CD14-positive monocyte (primary cell): ENCODE measurements around the gene B4GALT4. TPM values are rescaled to one million over a fixed set of nuclear protein-coding genes. Genes with fewer than 3 reads are reported as not detected.
"Not testable (repeated sequence)": the region's sequence is repeated elsewhere in the genome, so short reads cannot be mapped to it uniquely, and the experiment has no call there.

Source experiments
- DNase-seq, 3 donors: peaks; one replicate each; pipeline ENCODE4 v3.0.0-alpha.2; 2011 to 2022
- H2AFZ ChIP-seq: 2 replicates; pipeline ENCODE4 v1.6.0; 2012; ENCODE audit warnings: mild to moderate bottlenecking, low read depth, low read length, inconsistent platforms; ENCODE audit not compliant: insufficient read depth, poor library complexity, severe bottlenecking
- H3K27ac ChIP-seq, 2 donors: 1 replicate in 1 of 2; 2 replicates in 1 of 2; pipeline ENCODE4 v1.5.1; 2012 to 2013; ENCODE audit warnings: low read length in 2 of 2, control low read depth in 1 of 2, inconsistent platforms in 1 of 2, low read depth in 1 of 2, mild to moderate bottlenecking in 1 of 2
- H3K27me3 ChIP-seq, 2 donors: one replicate each; pipeline versions ENCODE4 v1.6.0 to v1.6.1; 2011 to 2013; ENCODE audit warnings: low read length in 2 of 2; ENCODE audit not compliant: control insufficient read depth in 2 of 2, insufficient read depth in 2 of 2
- H3K36me3 ChIP-seq, 2 donors: replicated peaks in 1 of 2; 1 replicate in 1 of 2; 2 replicates in 1 of 2; pipeline versions ENCODE4 v1.5.1 to v1.6.1; 2012 to 2013; ENCODE audit warnings: low read length in 2 of 2, control low read depth in 1 of 2, inconsistent platforms in 1 of 2, mild to moderate bottlenecking in 1 of 2; ENCODE audit not compliant: insufficient read depth in 2 of 2, control insufficient read depth in 1 of 2
- H3K4me1 ChIP-seq, 2 donors: 1 replicate in 1 of 2; 2 replicates in 1 of 2; pipeline versions ENCODE4 v1.5.1 to v1.6.1; 2012 to 2013; ENCODE audit warnings: low read length in 2 of 2, control low read depth in 1 of 2, inconsistent platforms in 1 of 2, mild to moderate bottlenecking in 1 of 2, moderate library complexity in 1 of 2; ENCODE audit not compliant: insufficient read depth in 2 of 2, control insufficient read depth in 1 of 2
- H3K4me2 ChIP-seq: replicated peaks from 2 replicates; pipeline ENCODE3; 2012; ENCODE audit warnings: low read length, moderate library complexity, mild to moderate bottlenecking; ENCODE audit not compliant: poor library complexity, severe bottlenecking; ENCODE audit errors: extremely low read depth
- H3K4me3 ChIP-seq, 3 experiments: fragments of 200-600 bp in 1 of 3; sonication (generic) in 1 of 3; replicated peaks in 1 of 3; 1 replicate in 2 of 3; 2 replicates in 1 of 3; pipeline ENCODE4 v1.5.1; 2011 to 2013; ENCODE audit warnings: low read length in 3 of 3, mild to moderate bottlenecking in 3 of 3, control low read depth in 2 of 3, low read depth in 2 of 3, inconsistent platforms in 1 of 3, moderate library complexity in 1 of 3
- H3K79me2 ChIP-seq: 2 replicates; pipeline ENCODE4 v1.6.0; 2012; ENCODE audit warnings: mild to moderate bottlenecking, control low read depth, inconsistent platforms, low read length, moderate library complexity; ENCODE audit not compliant: insufficient read depth
- H3K9ac ChIP-seq: 2 replicates; pipeline ENCODE4 v1.6.0; 2017; ENCODE audit warnings: low read length, mild to moderate bottlenecking; ENCODE audit not compliant: insufficient read depth, poor library complexity, severe bottlenecking
- H3K9me3 ChIP-seq, 2 donors: replicated peaks in 1 of 2; 1 replicate in 1 of 2; 2 replicates in 1 of 2; pipeline versions ENCODE4 v1.5.1 to v1.6.1; 2012 to 2013; ENCODE audit warnings: low read length in 2 of 2, control low read depth in 1 of 2; ENCODE audit not compliant: control insufficient read depth in 1 of 2, insufficient read depth in 1 of 2
- H4K20me1 ChIP-seq: 2 replicates; pipeline ENCODE4 v1.6.0; 2012; ENCODE audit warnings: mild to moderate bottlenecking, low read length, control low read depth, moderate library complexity; ENCODE audit not compliant: insufficient read depth
- H3K27ac Mint-ChIP-seq, 7 donors: one replicate each; pipeline ENCODE4 v1.8.0; 2020; ENCODE audit warnings: mild to moderate bottlenecking in 7 of 7, mixed read lengths in 7 of 7, moderate library complexity in 6 of 7, inconsistent platforms in 2 of 7
- H3K27me3 Mint-ChIP-seq, 3 donors: one replicate each; pipeline ENCODE4 v1.8.0; 2021 to 2022; ENCODE audit warnings: low read depth in 3 of 3, mild to moderate bottlenecking in 3 of 3, mixed read lengths in 3 of 3, moderate library complexity in 3 of 3, inconsistent platforms in 1 of 3
- H3K36me3 Mint-ChIP-seq, 2 donors: one replicate each; pipeline ENCODE4 v1.8.0; 2020; ENCODE audit warnings: mixed read lengths in 2 of 2, inconsistent platforms in 1 of 2, mild to moderate bottlenecking in 1 of 2
- H3K4me1 Mint-ChIP-seq: one replicate; pipeline ENCODE4 v1.8.0; 2020; ENCODE audit warnings: mild to moderate bottlenecking, mixed read lengths
- H3K4me3 Mint-ChIP-seq, 2 donors: one replicate each; pipeline ENCODE4 v1.8.0; 2020; ENCODE audit warnings: mild to moderate bottlenecking in 2 of 2, mixed read lengths in 2 of 2, moderate library complexity in 1 of 2
- H3K9me3 Mint-ChIP-seq, 7 donors: one replicate each; pipeline ENCODE4 v1.8.0; 2020 to 2022; ENCODE audit warnings: mixed read lengths in 7 of 7, mild to moderate bottlenecking in 6 of 7, moderate library complexity in 6 of 7, inconsistent platforms in 2 of 7
- CTCF ChIP-seq: fragments of 200-600 bp; IDR thresholded peaks from one replicate; pipeline ENCODE4 v1.8.0; 2022; ENCODE audit warnings: antibody characterized with exemption, mild to moderate bottlenecking
- WGBS: methylation state at CpG from one replicate; pipeline ENCODE4 v1.1.5; 2013; ENCODE audit warnings: missing lambda C conversion rate; ENCODE audit not compliant: insufficient coverage; 5-methylcytosine and 5-hydroxymethylcytosine counted together
- intact Hi-C, 2 donors: fragments of 100-400 bp; cut with micrococcal nuclease; formaldehyde crosslinking; loops; one replicate each; pipeline versions ENCODE4 v1.15.0 to v1.15.1; 2023
- polyA plus RNA-seq, 3 donors: library from polyadenylated mRNA; depleted of rRNA in 1 of 3; unstranded in 2 of 3; stranded (reverse) in 1 of 3; fragments of 300-500 nt in 2 of 3; fragments of >200 nt in 1 of 3; fragmentation: Illumina TruSeq in 2 of 3; gene quantifications; 1 replicate in 2 of 3; 2 replicates in 1 of 3; pipeline ENCODE4 v1.2.3, GENCODE V29; 2012 to 2021

The B4GALT4 gene
- polyA plus RNA-seq, 3 donors = 5.8 to 7.4 (median 5.8) TPM

DNA sequence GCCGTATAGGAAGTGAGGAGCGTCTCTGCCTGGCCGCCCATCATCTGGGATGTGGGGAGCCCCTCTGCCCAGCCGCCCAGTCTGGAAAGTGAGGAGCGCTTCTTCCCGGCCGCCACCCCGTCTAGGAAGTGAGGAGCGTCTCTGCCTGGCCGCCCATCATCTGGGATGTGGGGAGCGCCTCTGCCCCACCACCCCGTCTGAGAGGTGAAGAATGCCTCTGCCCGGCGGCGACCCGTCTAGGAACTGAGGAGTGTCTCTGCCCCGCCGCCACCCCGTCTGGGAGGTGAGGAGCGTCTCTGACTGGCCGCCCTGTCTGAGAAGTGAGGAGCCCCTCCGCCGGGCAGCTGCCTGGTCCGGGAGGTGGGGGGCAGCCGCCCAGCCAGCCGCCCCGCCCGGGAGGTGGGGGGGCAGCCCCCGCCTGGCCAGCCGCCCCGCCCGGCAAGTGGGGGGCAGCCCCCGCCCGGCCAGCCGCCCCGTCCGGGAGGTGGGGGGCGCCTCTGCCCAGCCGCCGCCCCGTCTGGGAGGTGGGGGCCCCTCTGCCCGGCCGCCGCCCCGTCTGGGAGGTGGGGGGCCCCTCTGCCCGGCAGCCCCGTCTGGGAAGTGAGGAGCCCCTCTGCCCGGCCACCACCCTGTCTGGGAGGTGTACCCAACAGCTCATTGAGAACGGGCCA lies 1.8 kb upstream of the B4GALT4 start:
- DNase-seq, H3K4me3 ChIP-seq, H3K36me3 Mint-ChIP-seq, H3K4me2 ChIP-seq, H3K27me3 Mint-ChIP-seq, H3K4me3 Mint-ChIP-seq, H3K36me3 ChIP-seq, H2AFZ ChIP-seq, H3K9me3 Mint-ChIP-seq, H3K9ac ChIP-seq, H4K20me1 ChIP-seq, H3K9me3 ChIP-seq, H3K27me3 ChIP-seq, H3K27ac Mint-ChIP-seq, H3K27ac ChIP-seq: not testable (repeated sequence)
- Histone ChIP-seq H3K4me1 (peaks cover 24 to 38% of the 10 kb centered on the region in 2 donors), H3K79me2 (peaks cover 30% of the 10 kb centered on the region)
- H3K4me1 Mint-ChIP-seq = peaks cover 31% of the 10 kb centered on the region
- intact Hi-C loops = loop anchor here in 1 of 2 donors (10.0 kb wide), 1 partner anchor 358 kb away; no protein-coding TSS in a partner anchor
- 99% methylated on average over 18 of the region's 49 CpGs for WGBS

DNA sequence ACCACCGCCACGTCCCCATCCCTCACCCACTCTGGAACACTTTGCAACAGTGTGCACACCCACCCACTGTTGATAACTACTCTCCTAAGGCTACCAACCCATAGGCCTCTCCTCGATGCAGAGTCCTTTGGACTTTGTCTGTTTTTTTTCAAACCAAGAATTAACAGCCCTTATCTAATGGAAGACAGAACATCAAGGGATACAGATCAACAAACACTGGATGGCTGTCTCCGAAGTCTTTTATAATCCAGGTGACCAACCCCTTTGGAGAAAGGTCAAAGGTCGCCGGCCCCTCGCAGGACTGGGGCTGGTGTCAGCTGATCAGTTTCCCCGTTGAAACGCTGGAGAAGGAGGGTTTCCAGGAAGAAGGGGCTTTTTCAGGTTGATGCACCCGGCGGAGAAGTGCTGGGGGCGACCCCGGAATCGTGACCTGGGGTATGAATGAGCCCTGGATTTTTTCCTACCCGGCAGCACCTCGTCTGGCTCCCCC lies 532 bp downstream of the B4GALT4 start:
- Histone ChIP-seq H3K9ac (peak overlapping the region; percentile 88), H3K4me3 (peak overlapping the region; percentile 59 to 84 (median 83)), H3K9me3 (no peaks in the 10 kb centered on the region), H3K27me3 (no peaks in the 10 kb centered on the region), H2AFZ (peak overlapping the region; percentile 78), H3K79me2 (peaks cover 40% of the 10 kb centered on the region), H3K36me3 (peaks cover 6 to 10% of the 10 kb centered on the region in 2 donors), H3K27ac (peak overlapping the region; percentile 58 to 90), H3K4me2 (peak overlapping the region; percentile 89), H3K4me1 (peaks cover 28 to 48% of the 10 kb centered on the region in 2 donors), H4K20me1 (no peaks in the 10 kb centered on the region)
- WGBS = under 1% methylated on average over 16 of the region's 16 CpGs
- H3K27me3 Mint-ChIP-seq = no peaks in the 10 kb centered on the region
- peaks cover 0 to 4% (median 0%) of the 10 kb centered on the region in 7 donors for H3K9me3 Mint-ChIP-seq
- H3K4me3 Mint-ChIP-seq = peak overlapping the region; percentile 80 to 92
- peak overlapping the region; percentile 72 to 90 (median 86) for H3K27ac Mint-ChIP-seq
- peak in 2 of 3 donors; percentile 7 to 40 for DNase-seq
- TF ChIP-seq CTCF = no peak
- H3K4me1 Mint-ChIP-seq = peaks cover 36% of the 10 kb centered on the region
- peaks cover 11% of the 10 kb centered on the region in 2 donors for H3K36me3 Mint-ChIP-seq
- intact Hi-C loops = loop anchor here (2.0 to 10.0 kb wide), 2 partner anchors 355 to 357 kb away; no protein-coding TSS in a partner anchor
